Endothelial cell of hepatic sinusoid (primary cell): Measurements from ENCODE around the gene LAMB3.
"Not testable (repeated sequence)": the region's sequence is repeated elsewhere in the genome, so short reads cannot be mapped to it uniquely, and the experiment has no call there.

Experiments used
- in situ Hi-C: cut with HindIII; loops from 2 replicates; pipeline ENCODE4 v1.10.0; 2017; ENCODE audit warnings: low sequenced_read_pairs

LAMB3 gene

DNA sequence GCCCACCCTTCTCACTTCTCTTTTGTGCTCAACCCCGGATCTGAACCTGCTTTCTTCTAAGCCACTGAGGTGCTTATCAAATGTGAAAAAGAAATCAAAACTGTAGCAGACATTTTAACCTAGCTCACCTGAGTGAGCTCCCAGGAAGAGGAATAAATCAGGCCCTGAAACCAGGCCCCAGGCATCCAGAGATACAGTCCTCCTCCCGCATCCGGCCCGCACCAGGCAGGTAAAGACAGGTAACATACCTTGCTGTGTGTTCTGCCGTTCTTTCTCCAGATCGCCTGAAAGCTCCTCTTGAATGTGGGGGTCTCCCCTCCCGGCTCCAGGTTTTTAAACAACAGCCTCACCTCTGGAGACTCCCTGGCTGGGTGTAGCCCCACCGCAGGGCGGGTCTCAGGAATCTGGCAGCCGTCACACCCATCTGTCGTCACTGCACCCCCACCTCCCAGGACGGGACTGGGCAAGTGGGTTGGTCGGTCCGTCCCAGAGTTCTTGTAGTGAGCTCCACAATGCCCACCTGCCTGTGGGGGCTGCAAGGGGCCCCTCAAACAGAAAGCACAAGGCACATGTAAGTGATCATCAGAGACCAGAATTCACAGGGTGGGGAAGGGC is at the start of gene LAMB3:
LAMB3 (minus strand) TSS at position 305 of the 615 bp plus-strand sequence. CDS start 1,481 bp downstream, outside the sequence.
- in situ Hi-C loops, result loop anchor here (5.0 kb wide), 1 partner anchor 35 kb away; no protein-coding TSS in a partner anchor

DNA sequence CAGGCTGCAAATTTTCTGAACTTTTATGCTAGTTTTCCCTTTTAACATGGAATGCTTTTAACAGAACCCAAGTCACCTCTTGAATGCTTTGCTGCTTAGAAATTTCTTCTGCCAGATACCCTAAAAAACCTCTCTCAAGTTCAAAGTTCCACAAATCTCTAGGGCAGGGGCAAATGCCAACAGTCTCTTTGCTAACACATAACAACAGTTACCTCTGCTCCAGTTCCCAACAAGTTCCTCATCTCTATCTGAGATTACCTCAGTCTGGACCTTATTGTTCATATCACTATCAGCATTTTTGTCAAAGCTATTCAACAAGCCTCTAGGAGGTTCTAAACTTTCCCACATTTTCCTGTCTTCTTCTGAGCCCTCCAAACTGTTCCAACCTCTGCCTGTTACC is 48.5 kb upstream of the LAMB3 start:
- in situ Hi-C loops, result not testable (repeated sequence)

DNA sequence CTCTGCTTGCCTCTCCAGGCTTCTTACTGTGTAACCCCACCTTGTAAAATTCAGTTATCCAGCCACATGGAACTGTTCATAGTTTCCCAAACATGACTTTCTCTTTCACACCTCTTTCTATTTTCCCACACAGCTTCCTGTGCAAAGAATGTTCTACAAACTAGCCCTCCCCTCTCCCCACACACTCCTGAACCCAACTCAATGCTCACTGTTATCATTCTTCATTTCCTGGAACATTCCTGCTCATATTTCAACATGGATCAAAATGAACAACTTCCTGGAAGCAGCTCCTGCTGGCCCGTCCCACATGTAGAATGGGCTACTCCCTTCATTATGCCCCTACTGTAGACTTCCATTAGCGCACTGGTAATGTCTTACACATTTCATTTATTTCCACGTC is 44.9 kb upstream of the LAMB3 start:
- in situ Hi-C loops, result no loop called here

DNA sequence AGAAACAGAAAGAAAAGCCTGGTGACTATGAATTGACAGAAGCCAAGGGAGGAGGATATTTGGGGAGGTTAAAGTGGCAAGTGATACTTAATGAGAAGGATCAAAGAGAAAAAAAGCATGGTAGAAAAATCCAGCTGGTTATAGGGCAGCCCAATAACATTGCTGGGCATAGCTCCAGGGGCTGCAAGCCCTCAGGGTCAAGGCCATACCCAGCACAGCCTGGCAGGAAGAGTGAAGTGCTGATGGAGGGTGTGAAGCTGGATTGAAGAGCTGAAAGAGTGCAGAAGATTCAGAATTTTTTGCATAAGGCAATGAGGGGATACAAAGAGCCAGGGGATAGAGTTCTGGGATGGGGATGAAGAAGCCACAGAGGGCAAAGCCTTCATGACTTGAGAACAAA is 44.4 kb upstream of the LAMB3 start:
- in situ Hi-C loops, result no loop called here

DNA sequence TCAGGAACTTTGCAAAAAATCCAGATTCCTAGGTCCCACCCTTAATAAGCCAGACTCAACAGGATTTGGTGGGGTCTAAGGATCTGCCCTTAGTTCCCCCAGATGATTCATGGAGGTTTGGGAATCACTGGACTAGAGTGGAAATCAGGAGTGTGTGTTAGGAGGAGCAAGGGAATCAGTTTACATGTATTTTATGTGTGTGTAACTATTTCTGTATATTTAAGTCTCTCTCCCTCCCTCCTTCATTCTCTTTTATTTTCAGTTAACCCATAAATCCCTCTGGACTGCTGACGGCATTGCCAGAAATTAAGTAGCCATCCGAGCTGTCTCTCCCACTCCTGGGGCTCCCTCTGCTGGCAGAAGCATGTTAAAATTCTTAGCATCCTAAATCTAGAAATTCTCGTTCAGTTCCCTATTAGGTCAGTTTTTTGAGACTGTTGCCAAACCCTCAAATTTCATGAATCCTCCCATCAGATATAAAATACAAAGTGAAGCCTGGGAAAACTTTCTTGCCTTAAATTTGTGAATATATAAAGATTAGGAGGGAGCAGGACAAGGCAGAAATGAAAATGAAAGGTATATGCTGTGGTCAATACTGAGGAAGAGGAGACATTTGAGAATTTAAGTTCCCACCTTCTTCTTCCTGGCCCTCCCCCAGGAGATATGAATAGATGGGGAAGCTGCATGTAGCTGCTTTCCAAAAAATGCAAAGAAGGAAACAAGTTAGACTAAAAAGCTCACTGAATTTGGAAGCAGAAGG is 40.7 kb upstream of the LAMB3 start:
- in situ Hi-C loops, result no loop called here

DNA sequence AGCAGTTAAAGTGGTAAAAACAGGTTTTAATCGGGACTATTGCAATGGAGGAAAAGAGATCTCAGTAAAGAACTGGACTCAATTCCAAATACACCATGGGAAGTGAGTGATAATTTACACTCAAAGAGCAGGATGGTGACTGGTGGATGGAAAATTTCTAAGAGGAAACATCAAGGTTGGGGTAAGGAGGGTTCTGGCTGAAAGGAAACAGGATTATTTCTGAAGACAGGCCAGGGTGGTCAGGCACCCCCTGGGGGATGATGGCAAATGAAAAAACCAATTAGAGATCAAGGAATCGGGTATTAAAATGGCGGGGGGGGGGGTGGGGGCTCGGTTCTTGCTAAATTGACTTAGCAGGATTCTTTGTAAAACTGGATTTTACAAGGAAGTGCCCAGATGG is 40.1 kb upstream of the LAMB3 start:
- in situ Hi-C loops, result no loop called here

DNA sequence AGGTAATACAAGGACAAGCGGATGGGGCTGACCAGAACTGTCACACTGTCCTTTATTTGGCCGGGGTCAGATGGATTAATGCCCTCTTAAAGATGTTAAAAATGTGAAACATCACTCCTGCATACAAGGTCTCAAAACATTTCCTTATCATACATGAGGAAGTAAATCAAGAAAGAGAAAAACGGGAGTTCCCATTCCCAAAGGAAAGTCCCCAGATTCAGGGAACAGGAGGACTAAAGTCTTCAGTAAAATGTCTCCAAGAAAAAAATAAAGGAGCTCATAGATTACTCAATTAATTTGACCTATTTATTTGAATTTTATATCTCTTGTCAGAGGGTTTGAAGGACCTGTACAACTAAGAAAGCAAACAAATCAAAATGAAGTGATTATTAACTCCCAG is 39.0 kb upstream of the LAMB3 start:
- in situ Hi-C loops, result no loop called here

DNA sequence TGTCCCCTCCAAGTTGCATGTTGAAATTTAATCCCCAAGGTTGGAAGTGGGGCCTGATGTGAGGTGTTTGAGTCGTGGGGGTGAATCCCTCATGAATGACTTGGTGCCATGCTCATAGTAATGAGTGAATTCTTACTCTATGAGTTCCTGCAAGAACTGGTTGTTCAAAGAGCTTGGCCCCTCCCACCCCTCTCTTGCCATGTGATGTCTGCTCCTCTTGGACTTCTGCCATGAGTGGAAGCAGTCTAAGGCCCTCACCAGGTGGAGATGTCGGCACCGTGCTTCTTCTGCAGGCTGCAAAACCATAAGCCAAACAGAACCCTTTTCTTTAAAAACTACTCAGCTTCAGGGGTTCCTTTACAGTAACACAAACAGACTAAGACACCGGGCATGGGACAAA is 37.3 kb upstream of the LAMB3 start:
- in situ Hi-C loops, result loop anchor here (5.0 kb wide), 1 partner anchor 37 kb away; the partner anchor contains the start of gene LAMB3

DNA sequence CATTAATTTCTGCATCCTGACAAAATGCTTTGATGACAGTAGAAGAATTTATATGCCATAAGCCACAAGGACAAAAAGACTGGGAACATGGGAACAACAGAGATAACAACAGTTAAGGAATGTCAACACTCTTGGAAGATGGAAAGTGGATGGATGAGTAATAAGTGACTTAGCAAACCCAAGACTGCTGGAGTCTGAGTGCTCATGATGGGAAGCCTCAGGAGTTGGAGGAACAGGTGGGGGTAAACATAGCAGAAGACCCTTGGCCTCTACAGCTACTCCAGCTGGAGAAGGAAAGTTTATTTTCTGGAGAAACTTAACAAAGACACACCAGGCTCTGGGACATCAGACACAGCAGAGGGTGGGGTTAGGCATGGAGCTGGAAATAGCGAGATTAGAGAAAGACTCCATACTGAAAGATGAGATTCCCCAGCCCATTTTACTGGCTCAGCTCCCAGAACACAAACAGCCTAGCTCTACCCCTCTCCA is 36.6 kb upstream of the LAMB3 start:
- in situ Hi-C loops, result loop anchor here (5.0 kb wide), 1 partner anchor 36 kb away; the partner anchor contains the start of gene LAMB3

DNA sequence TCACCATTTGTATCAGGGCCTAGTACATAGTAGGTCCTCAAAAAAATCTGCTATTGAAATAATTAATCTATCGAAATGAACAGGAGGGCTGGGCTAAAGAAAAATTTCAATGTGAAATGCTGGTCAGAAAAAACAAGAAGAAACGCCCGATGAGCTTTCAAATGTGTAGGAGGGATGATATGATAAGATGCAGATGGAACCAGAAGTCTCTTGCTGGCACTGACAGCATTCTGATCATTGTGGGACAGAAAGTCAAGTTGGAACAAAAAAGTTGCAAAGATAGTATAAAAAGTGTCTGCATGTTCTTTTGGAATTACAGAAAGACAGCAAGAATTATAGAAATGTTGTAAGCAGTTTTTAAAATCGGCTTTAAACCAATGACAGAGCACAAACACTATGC is 34.1 kb upstream of the LAMB3 start:
- in situ Hi-C loops, result loop anchor here (5.0 kb wide), 1 partner anchor 34 kb away; the partner anchor contains the start of gene LAMB3

DNA sequence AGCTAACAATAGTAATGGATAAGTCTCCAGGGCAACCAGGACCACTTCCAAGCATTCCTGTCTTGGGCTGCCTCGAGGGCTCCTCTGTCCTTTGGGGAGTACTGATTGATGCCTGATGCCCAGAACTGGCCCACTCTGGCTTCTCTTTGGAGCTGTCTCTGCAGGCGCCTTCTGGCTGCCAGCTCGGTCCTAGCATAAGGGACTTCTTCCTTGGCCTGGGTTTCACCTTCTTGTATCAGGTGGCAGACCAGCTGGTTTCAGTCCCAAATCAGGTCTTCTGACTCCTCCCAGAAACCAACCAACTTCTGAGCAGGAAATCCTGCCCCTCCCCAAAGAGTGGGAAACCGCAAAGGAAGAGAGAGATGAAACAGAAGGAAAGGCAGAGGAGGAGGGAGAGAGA is 33.6 kb upstream of the LAMB3 start:
- in situ Hi-C loops, result loop anchor here (5.0 kb wide), 1 partner anchor 34 kb away; the partner anchor contains the start of gene LAMB3

DNA sequence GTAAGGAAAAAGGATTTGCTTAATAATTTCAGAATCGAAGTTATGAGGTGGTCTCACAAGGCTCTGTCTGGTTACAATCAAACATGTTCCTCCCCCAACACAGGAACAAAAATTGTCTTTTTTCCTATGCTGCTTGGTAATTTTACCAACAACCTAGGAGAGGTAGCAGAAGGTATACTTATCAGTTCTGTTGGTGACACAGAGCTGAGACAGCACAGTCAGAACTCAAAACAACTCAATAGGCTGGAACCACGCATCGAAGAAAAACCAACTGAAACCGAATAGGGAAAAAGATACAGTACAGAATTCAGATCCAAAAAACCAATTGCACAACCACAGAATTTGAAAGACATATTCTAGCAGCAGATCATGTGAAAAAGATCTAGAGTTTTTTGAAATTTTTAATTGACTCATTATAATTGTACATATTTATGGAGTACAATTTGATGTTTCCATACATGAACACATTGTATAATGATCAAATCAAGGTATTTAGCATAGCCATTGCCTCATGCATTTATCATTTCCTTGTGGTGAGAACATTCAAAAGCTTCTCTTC is 26.8 kb upstream of the LAMB3 start:
- in situ Hi-C loops, result no loop called here

DNA sequence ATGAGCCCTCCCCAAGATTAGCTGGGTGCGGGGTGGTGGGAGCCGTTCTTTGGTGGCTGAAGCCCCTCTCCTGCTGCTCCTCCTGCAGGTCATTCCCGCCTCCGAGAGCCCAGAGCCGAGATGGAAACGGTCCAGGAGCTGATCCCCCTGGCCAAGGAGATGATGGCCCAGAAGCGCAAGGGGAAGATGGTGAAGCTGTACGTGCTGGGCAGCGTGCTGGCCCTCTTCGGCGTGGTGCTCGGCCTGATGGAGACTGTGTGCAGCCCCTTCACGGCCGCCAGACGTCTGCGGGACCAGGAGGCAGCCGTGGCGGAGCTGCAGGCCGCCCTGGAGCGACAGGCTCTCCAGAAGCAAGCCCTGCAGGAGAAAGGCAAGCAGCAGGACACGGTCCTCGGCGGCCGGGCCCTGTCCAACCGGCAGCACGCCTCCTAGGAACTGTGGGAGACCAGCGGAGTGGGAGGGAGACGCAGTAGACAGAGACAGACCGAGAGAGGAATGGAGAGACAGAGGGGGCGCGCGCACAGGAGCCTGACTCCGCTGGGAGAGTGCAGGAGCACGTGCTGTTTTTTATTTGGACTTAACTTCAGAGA is 23.4 kb upstream of the LAMB3 start:
- in situ Hi-C loops, result no loop called here

DNA sequence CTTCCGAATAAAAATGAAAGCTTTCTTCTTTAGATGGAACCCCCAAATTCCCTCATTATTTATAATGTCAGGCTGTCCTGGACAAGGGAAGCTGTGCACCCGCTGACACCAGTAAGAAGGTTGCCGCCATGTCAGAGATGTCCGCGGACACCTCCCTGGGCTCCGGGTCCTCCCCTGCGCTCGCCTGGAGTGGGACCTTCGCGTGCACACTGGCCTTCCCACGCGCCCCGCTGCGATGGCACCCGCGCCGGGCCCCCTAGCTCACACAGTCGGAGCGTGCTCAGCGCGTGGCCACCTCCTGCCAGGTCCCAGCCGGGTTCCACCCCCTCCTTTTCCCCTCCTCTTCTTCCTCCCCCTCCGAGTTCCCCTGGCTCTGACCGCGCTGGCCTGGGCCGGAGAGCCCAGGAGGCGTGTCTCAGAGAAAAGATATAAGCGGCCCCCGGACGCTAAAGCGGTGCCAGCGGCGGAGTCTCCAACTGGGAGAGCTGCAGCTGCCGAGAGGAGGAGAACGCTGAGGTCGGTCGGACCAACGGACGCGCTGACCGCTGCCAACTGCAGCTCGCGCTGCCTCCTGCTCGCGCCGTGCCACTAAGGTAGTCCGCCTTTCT is 22.8 kb upstream of the LAMB3 start, which contains the start of gene G0S2:
G0S2 (plus strand) TSS at position 456 of the 608 bp plus-strand sequence. CDS start 273 bp downstream, outside the sequence.
- in situ Hi-C loops, result no loop called here

DNA sequence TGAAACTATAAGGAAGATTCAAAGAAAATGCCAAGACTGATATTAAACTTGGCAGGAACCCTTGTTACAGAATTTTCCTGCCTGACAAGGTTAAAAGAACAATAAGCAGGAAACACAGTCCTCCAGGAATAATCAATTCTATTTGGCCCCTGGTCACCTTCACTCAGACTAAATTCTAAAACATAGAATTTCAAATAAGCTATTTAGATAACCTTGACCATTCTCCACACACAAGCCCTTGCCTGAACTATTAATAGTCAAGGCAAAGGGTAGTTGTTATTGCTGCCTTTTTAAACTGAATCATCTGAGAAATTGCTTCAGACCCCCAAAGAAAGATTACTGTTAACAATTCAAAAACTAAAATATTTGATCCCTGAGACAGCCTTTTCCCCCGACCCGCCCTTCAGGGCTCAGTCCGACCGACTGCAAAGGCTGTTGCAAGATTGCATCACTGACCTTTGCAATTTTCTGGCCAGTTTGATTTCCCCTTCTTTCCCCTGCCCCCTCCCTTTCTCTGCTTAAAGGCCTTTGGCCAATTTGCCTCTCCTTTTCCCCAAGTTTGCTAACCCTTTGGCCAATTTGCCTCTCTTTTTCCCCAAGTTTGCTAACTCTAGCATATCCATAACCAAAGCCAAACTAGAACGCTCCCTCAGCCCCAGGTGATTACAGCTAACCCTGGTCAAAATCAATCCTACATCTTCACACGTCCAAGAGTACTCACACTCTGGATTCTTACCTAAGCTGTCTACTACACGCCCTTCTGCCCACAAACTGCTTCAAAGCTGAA is 21.6 kb upstream of the LAMB3 start:
- in situ Hi-C loops, result no loop called here

DNA sequence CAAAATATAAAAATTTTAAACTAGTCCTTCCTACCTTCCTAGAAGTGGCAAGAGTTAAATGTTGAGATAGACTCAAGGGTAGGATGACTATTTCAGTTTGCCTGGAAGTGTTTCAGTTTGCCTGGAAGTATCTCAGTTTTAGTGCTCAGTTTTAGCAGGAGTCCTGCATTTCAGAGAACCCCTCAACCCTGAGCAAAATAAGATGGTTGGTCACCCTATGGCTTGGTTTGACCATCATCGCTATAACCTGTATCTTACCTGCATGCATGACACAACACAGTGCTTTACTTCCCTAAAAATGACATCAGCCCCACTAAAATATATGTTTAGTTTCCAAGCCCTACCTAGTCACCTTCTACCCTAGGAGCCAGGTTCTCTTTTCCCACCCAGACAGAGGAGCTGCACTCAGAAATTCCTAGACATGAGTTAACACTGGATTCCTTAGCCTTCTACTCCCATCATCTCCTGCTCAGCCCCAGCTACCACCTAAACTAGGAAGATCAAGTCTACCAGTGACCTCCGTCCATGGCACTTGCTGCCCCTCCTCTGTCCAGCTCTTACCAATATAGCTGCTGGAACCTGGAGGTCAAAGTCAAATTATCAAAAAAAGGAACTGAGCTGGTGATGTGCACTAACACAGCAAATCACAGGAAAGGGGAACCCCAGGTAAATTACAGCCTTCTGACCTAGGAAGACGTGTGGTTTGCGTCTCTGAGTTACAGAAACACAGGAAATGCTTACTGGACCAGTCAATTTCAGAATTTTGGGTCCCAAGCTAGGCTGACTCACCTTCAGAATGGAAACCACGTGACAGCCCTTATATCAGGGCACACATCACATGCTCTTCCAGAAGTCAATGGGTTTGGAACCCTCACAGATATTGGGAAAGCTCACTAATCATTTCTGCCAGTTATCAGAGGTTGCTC is 20.7 kb upstream of the LAMB3 start:
- in situ Hi-C loops, result no loop called here

DNA sequence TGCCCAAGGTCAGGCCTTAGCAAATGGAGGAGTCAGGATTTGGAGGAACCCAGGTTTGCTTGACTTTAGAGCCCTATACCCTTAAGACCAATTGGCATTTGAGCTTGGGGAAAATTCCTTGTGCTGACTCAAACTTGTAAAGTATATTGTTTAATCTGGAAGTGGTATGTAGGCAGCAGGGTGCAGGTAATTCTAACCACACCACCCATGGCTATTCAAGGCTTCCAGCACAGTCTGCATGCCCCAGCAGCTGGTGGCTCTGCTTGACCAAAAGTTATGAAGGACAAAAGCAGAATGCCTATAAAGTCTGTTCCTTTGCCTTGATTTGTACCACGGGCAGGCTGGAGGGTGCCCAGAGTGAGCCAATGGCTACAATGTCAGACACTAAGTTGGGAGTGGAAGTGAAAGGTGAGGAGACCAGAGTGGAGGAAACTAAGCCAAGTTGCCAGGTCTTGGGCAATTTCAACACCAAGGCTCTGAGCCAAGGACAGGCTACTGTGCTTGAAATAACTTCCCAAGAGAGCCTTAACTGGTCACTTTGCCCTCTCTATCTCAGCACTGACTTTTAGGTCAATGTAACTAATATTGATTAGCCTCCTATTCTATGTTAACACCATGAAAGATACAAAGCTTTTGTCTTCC is 18.3 kb upstream of the LAMB3 start:
- in situ Hi-C loops, result no loop called here

DNA sequence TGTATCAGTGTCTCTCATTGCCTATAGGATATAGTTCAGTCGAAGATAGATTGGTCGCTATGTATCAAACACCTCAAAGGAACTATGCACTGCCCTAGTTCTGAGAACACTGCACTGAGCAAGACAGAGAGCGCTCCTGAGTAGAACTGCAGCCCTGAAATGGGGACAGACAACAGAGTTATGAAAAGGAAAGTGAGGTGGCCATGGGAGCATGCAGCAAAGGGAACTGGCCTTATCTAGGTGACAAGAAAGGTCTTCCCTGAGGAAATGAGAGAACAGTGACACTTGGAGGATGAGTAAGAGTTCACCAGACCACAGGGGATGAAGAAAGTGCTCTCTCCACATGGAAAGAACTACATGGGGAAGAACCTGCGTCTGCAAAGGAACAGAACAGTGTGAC is 15.5 kb upstream of the LAMB3 start:
- in situ Hi-C loops, result no loop called here
